ENCODE results near the gene SELENOF.
"Not testable (repeated sequence)": the region's sequence is repeated elsewhere in the genome, so short reads cannot be mapped to it uniquely, and the experiment has no call there.

Gene SELENOF

GRCh38 chr1:86858524-86859261, 55.2 kb downstream of the SELENOF start:
- no peak for DNase-seq (ENCODE audit: low read depth in 2 of 2)

- no peak for DNase-seq (ENCODE audit: low read depth in 2 of 2)
These were observed 57.7 kb downstream of the SELENOF start for GRCh38 chr1:86856196-86856595.

GRCh38 chr1:86854352-86854751, 59.6 kb downstream of the SELENOF start:
- DNase-seq (ENCODE audit: low read depth in 2 of 2): no peak

- DNase-seq (ENCODE audit: low read depth in 2 of 2): no peak
These were observed 61.0 kb downstream of the SELENOF start for GRCh38 chr1:86852782-86853408.

- no peak for DNase-seq (ENCODE audit: low read depth in 2 of 2)
These were observed 61.6 kb downstream of the SELENOF start for GRCh38 chr1:86852289-86852688.

- DNase-seq (ENCODE audit: low read depth in 2 of 2): no peak
These were observed 64.2 kb downstream of the SELENOF start for GRCh38 chr1:86849756-86850155.

GRCh38 chr1:86848654-86849053, 65.3 kb downstream of the SELENOF start:
- no peak for DNase-seq (ENCODE audit: low read depth in 2 of 2)

- DNase-seq (ENCODE audit: low read depth in 2 of 2): no peak
These were observed 67.7 kb downstream of the SELENOF start for GRCh38 chr1:86846164-86846647.

- DNase-seq (ENCODE audit: low read depth in 2 of 2): no peak
These were observed 68.4 kb downstream of the SELENOF start for GRCh38 chr1:86845514-86845913.

- DNase-seq (ENCODE audit: low read depth in 2 of 2): no peak
These were observed 72.8 kb downstream of the SELENOF start for GRCh38 chr1:86841116-86841515.

GRCh38 chr1:86833461-86834215, 80.3 kb downstream of the SELENOF start:
- DNase-seq (ENCODE audit: low read depth in 2 of 2): peak; percentile 15 to 41

- no peak for DNase-seq (ENCODE audit: low read depth in 2 of 2)
These were observed 81.5 kb downstream of the SELENOF start for GRCh38 chr1:86832433-86832832.

- no peak for DNase-seq (ENCODE audit: low read depth in 2 of 2)
These were observed 84.6 kb downstream of the SELENOF start for GRCh38 chr1:86829321-86829720.

GRCh38 chr1:86828024-86828423, 85.9 kb downstream of the SELENOF start:
- DNase-seq (ENCODE audit: low read depth in 2 of 2): no peak

- no peak for DNase-seq (ENCODE audit: low read depth in 2 of 2)
These were observed 87.1 kb downstream of the SELENOF start for GRCh38 chr1:86826856-86827255.

GRCh38 chr1:86825319-86825718, 88.6 kb downstream of the SELENOF start:
- no peak for DNase-seq (ENCODE audit: low read depth in 2 of 2)

- DNase-seq (ENCODE audit: low read depth in 2 of 2): no peak
These were observed 90.0 kb downstream of the SELENOF start for GRCh38 chr1:86823821-86824500.

GRCh38 chr1:86823386-86823785, 90.5 kb downstream of the SELENOF start:
- no peak for DNase-seq (ENCODE audit: low read depth in 2 of 2)

- DNase-seq (ENCODE audit: low read depth in 2 of 2): no peak
These were observed 91.5 kb downstream of the SELENOF start for GRCh38 chr1:86822459-86822858.

GRCh38 chr1:86821956-86822355, 92.0 kb downstream of the SELENOF start:
- DNase-seq (ENCODE audit: low read depth in 2 of 2): no peak

GRCh38 chr1:86819970-86820369, 94.0 kb downstream of the SELENOF start:
- DNase-seq (ENCODE audit: low read depth in 2 of 2): not testable (repeated sequence)

- not testable (repeated sequence) for DNase-seq (ENCODE audit: low read depth in 2 of 2)
These were observed 96.6 kb downstream of the SELENOF start for GRCh38 chr1:86817246-86817826.

Data from stimulated activated CD4-positive, alpha-beta T cell treated with anti-CD3 and anti-CD28 coated beads, Interleukin-15, amount 100 ng/mL, for 48 hours (primary cell).